HepG2 (cell line): ENCODE measurements around the gene VWA7. TPM values are rescaled to one million over a fixed set of nuclear protein-coding genes. Genes with fewer than 3 reads are reported as not detected.

Source experiments
- CEBPG ChIP-seq: IDR thresholded peaks from 2 replicates; pipeline ENCODE4 v1.6.1; 2016
- CENPX ChIP-seq: sonication (generic); formaldehyde crosslinking; IDR thresholded peaks from 2 replicates; pipeline ENCODE4 v1.9.0; 2021; ENCODE audit warnings: mild to moderate bottlenecking, missing genetic modification reagents, moderate library complexity
- ELK4 ChIP-seq: sonication (generic); formaldehyde crosslinking; IDR thresholded peaks from 2 replicates; pipeline ENCODE4 v1.9.0; 2021; ENCODE audit warnings: missing genetic modification reagents, borderline replicate concordance
- EZH2 ChIP-seq: conservative IDR thresholded peaks from 2 replicates; pipeline ENCODE4 v1.6.1; 2012; ENCODE audit warnings: mild to moderate bottlenecking, low read depth, low read length, moderate library complexity
- FOXO1 ChIP-seq: sonication (generic); formaldehyde crosslinking; IDR thresholded peaks from 2 replicates; pipeline ENCODE4 v1.4.0; 2020; ENCODE audit warnings: missing genetic modification reagents
- HNF1B ChIP-seq: sonication (generic); formaldehyde crosslinking; IDR thresholded peaks from 2 replicates; pipeline ENCODE4 v1.5.1; 2020; ENCODE audit warnings: mild to moderate bottlenecking, moderate library complexity, missing genetic modification reagents
- MEF2D ChIP-seq: sonication (generic); formaldehyde crosslinking; IDR thresholded peaks from 2 replicates; pipeline ENCODE4 v1.5.1; 2020; ENCODE audit warnings: mild to moderate bottlenecking, missing genetic modification reagents
- MYNN ChIP-seq: sonication (generic); formaldehyde crosslinking; IDR thresholded peaks from 2 replicates; pipeline ENCODE4 v1.4.0; 2020; ENCODE audit warnings: mild to moderate bottlenecking, low read depth, missing genetic modification reagents
- NONO ChIP-seq, 2 experiments: fragments of 450-650 bp in 1 of 2; sonication (generic) in 1 of 2; formaldehyde crosslinking in 1 of 2; IDR thresholded peaks in 1 of 2; conservative IDR thresholded peaks in 1 of 2; 2 replicates each; pipeline versions ENCODE4 v1.6.1 to v1.8.0; 2017 to 2022; ENCODE audit warnings: mild to moderate bottlenecking in 1 of 2, missing genetic modification reagents in 1 of 2, moderate library complexity in 1 of 2
- PHF5A ChIP-seq: IDR thresholded peaks from one replicate; pipeline ENCODE4 v1.6.1; 2018; ENCODE audit warnings: low read depth, missing genetic modification reagents; ENCODE audit not compliant: unreplicated experiment
- POGZ ChIP-seq: sonication (generic); formaldehyde crosslinking; IDR thresholded peaks from 2 replicates; pipeline ENCODE4 v1.4.0; 2020; ENCODE audit warnings: mild to moderate bottlenecking, missing genetic modification reagents
- SSRP1 ChIP-seq: IDR thresholded peaks from 2 replicates; pipeline ENCODE4 v1.6.1; 2016; ENCODE audit warnings: control low read depth
- ZBTB43 ChIP-seq: sonication (generic); formaldehyde crosslinking; conservative IDR thresholded peaks from 2 replicates; pipeline ENCODE4 v1.4.0; 2020; ENCODE audit warnings: missing genetic modification reagents
- ZNF160 ChIP-seq: sonication (generic); formaldehyde crosslinking; IDR thresholded peaks from 2 replicates; pipeline ENCODE4 v1.8.0; 2022; ENCODE audit warnings: mild to moderate bottlenecking, inconsistent platforms, missing genetic modification reagents
- ZNF512 ChIP-seq: sonication (generic); formaldehyde crosslinking; IDR thresholded peaks from 2 replicates; pipeline ENCODE4 v1.4.0; 2020; ENCODE audit warnings: mild to moderate bottlenecking, missing genetic modification reagents
- ZNF549 ChIP-seq: sonication (generic); formaldehyde crosslinking; IDR thresholded peaks from 2 replicates; pipeline ENCODE4 v1.5.0; 2020; ENCODE audit warnings: missing genetic modification reagents
- ZNF558 ChIP-seq: sonication (generic); formaldehyde crosslinking; IDR thresholded peaks from 2 replicates; pipeline ENCODE4 v1.9.0; 2022; ENCODE audit warnings: mild to moderate bottlenecking, missing genetic modification reagents, borderline replicate concordance
- polyA plus RNA-seq, 8 experiments: library from polyadenylated mRNA; depleted of rRNA in 3 of 8; stranded (reverse) in 7 of 8; unstranded in 1 of 8; fragments of >200 nt; fragmentation: Illumina TruSeq in 4 of 8; extraction: Trizol in 4 of 8; gene quantifications; 2 replicates each; pipeline versions ENCODE4 v1.2.1 to v1.2.3, GENCODE V29; 2011 to 2016; ENCODE audit warnings: low read depth in 4 of 8, missing spikeins in 1 of 8, mixed read lengths in 1 of 8; ENCODE audit not compliant: insufficient read depth in 1 of 8
- total RNA-seq, 5 experiments: library from RNA; depleted of rRNA; stranded (reverse); fragments of >200 nt; fragmentation: Illumina TruSeq; extraction: Trizol; gene quantifications; 2 replicates each; pipeline ENCODE4 v1.2.3, GENCODE V29; 2016; ENCODE audit warnings: low read depth in 1 of 5
- TF ChIP-seq, protein P1 (sequence below): sonication (generic); formaldehyde crosslinking; IDR thresholded peaks from 2 replicates; pipeline ENCODE4 v1.5.1; 2020; ENCODE audit warnings: mild to moderate bottlenecking, missing genetic modification reagents, borderline replicate concordance

Gene VWA7
- total and polyA plus RNA-seq, 2 of the 13 experiments (the other 11 are each of a cell fraction or from before 2014, with no cell fraction given), result 0.86 to 3.3 TPM

DNA sequence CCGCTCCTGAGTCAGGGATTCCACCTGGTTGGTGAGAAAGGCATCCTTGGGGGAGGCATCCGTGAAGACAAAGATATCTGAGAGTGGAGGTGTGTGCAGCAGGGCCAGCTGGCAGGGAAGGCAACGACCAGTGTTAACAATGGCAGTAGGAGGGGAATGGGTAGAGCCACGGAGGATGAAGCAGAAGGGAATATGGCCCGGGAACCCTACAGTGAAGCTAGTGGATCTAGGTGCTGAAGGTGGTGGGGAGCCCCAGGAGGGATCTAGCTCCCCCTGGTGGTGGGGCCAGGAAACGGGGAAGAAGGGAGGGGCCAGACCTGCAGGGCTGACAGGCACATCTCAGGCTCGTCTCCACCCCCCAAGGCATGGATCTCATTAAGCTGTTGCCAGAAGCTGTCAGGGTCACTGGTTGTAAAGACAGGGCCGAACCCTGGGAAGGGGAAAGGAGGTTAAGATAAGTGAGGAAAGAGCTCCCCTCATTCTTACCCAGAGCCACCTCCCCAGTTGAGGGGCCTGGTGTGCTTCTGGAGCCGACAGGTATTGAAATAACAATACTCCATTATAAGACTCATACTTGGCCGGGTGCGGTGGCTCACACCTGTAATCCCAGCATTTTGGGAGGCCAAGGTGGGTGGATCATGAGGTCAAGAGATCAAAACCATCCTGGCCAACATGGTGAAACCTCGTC is 7.3 kb downstream of the VWA7 start (continued):
- TF ChIP-seq, protein P1, sequence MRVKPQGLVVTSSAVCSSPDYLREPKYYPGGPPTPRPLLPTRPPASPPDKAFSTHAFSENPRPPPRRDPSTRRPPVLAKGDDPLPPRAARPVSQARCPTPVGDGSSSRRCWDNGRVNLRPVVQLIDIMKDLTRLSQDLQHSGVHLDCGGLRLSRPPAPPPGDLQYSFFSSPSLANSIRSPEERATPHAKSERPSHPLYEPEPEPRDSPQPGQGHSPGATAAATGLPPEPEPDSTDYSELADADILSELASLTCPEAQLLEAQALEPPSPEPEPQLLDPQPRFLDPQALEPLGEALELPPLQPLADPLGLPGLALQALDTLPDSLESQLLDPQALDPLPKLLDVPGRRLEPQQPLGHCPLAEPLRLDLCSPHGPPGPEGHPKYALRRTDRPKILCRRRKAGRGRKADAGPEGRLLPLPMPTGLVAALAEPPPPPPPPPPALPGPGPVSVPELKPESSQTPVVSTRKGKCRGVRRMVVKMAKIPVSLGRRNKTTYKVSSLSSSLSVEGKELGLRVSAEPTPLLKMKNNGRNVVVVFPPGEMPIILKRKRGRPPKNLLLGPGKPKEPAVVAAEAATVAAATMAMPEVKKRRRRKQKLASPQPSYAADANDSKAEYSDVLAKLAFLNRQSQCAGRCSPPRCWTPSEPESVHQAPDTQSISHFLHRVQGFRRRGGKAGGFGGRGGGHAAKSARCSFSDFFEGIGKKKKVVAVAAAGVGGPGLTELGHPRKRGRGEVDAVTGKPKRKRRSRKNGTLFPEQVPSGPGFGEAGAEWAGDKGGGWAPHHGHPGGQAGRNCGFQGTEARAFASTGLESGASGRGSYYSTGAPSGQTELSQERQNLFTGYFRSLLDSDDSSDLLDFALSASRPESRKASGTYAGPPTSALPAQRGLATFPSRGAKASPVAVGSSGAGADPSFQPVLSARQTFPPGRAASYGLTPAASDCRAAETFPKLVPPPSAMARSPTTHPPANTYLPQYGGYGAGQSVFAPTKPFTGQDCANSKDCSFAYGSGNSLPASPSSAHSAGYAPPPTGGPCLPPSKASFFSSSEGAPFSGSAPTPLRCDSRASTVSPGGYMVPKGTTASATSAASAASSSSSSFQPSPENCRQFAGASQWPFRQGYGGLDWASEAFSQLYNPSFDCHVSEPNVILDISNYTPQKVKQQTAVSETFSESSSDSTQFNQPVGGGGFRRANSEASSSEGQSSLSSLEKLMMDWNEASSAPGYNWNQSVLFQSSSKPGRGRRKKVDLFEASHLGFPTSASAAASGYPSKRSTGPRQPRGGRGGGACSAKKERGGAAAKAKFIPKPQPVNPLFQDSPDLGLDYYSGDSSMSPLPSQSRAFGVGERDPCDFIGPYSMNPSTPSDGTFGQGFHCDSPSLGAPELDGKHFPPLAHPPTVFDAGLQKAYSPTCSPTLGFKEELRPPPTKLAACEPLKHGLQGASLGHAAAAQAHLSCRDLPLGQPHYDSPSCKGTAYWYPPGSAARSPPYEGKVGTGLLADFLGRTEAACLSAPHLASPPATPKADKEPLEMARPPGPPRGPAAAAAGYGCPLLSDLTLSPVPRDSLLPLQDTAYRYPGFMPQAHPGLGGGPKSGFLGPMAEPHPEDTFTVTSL (CRISPR knock-in tag), result no peak
- TF ChIP-seq POGZ (CRISPR knock-in tag) (0 out of 2 replicates have a peak, but pooled peaks have one; percentile 39), ZBTB43 (no peak), SSRP1 (CRISPR knock-in tag) (no peak), HNF1B (0 out of 2 replicates have a peak, but pooled peaks have one; percentile 48), NONO (IDR thresholded peaks at IDR 0.05) (no peak), NONO (CRISPR knock-in tag; conservative IDR thresholded peaks at IDR 0.05) (no peak), PHF5A (CRISPR knock-in tag) (peak; percentile 80), MEF2D (CRISPR knock-in tag) (no peak), FOXO1 (CRISPR knock-in tag) (0 out of 2 replicates have a peak, but pooled peaks have one; percentile 38), ELK4 (CRISPR knock-in tag) (no peak), ZNF160 (CRISPR knock-in tag) (no peak), ZNF512 (CRISPR knock-in tag) (no peak), CENPX (CRISPR knock-in tag) (no peak), ZNF549 (CRISPR knock-in tag) (no peak), ZNF558 (CRISPR knock-in tag) (no peak), MYNN (CRISPR knock-in tag) (no peak), EZH2 (no peak), CEBPG (CRISPR knock-in tag) (0 out of 2 replicates have a peak, but pooled peaks have one; percentile 19)
